Neural cell (in vitro differentiated cells): ENCODE measurements around the gene PIGB.

Experiments
- CTCF ChIP-seq: fragments of 450-650 bp; IDR thresholded peaks from 2 replicates; pipeline ENCODE4 v1.5.1; 2014; ENCODE audit warnings: antibody characterized with exemption, mild to moderate bottlenecking, moderate library complexity; ENCODE audit not compliant: poor library complexity, severe bottlenecking
- EZH2 ChIP-seq: fragments of 200-600, 300-800 bp; shearing (Covaris generic), sonication (generic); IDR thresholded peaks from 2 replicates; pipeline ENCODE4 v1.6.1; 2014; ENCODE audit warnings: antibody characterized with exemption, low read length, borderline replicate concordance, mild to moderate bottlenecking; ENCODE audit not compliant: insufficient read depth, poor library complexity, severe bottlenecking
- POLR2AphosphoS5 ChIP-seq: IDR thresholded peaks from 2 replicates; pipeline ENCODE4 v1.6.1; 2012

DNA sequence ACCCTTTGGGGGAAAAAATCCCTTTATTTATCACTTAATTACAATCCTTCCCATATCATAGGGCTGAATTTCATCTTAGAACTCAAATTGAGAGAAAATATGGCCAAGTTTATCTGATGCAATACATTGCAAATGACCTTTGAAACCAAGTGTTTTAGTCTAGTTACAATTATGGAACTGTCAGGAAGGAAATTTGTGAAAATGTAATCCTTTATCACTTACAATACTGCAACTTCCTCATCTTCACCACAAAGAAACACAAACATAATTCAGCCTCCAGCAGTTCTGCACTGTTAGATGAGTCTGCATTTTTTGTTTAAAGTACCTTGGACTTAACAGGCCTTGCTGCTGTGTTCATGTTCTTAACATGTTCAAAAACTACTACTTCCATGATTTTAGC, 84.5 kb downstream of the PIGB start:
- TF ChIP-seq CTCF (no peak), EZH2 (no peak), POLR2AphosphoS5 (no peak)
